ENCODE results near the gene TTLL11.

The TTLL11 gene

DNA sequence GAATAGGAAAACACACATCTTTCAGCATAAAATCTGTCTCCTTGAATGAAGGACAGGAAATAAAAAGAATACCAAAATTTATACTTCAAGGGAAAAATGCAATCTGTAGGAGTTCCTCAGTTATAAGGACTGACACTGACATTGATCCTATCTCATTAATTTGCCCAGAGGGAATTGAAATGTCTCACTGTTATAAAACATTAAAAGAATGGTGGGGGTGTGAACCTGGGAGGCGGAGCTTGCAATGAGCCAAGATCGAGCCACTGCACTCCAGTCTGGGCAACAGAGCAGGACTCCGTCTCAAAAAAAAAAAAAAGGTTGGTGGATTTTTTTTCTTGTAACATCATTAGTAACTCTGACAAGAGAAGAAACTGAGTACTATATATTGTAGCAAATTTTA is 60.8 kb downstream of the TTLL11 start:
- TF ChIP-seq, protein P1, sequence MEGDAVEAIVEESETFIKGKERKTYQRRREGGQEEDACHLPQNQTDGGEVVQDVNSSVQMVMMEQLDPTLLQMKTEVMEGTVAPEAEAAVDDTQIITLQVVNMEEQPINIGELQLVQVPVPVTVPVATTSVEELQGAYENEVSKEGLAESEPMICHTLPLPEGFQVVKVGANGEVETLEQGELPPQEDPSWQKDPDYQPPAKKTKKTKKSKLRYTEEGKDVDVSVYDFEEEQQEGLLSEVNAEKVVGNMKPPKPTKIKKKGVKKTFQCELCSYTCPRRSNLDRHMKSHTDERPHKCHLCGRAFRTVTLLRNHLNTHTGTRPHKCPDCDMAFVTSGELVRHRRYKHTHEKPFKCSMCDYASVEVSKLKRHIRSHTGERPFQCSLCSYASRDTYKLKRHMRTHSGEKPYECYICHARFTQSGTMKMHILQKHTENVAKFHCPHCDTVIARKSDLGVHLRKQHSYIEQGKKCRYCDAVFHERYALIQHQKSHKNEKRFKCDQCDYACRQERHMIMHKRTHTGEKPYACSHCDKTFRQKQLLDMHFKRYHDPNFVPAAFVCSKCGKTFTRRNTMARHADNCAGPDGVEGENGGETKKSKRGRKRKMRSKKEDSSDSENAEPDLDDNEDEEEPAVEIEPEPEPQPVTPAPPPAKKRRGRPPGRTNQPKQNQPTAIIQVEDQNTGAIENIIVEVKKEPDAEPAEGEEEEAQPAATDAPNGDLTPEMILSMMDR (IDR thresholded peaks at IDR 0.05; ENCODE audit: low read depth, low read length): no peak
- Histone ChIP-seq H3K4me3 (ENCODE audit: low read depth, low read length) (no peak overlapping the region), H3K27me3 (ENCODE audit: insufficient read depth, low read depth, severe bottlenecking) (no peaks in the 10 kb centered on the region), H3K36me3 (peaks cover 5% of the 10 kb centered on the region), H3K9me3 (ENCODE audit: severe bottlenecking) (no peaks in the 10 kb centered on the region), H3K27ac (no peak overlapping the region)
- no peak for DNase-seq

DNA sequence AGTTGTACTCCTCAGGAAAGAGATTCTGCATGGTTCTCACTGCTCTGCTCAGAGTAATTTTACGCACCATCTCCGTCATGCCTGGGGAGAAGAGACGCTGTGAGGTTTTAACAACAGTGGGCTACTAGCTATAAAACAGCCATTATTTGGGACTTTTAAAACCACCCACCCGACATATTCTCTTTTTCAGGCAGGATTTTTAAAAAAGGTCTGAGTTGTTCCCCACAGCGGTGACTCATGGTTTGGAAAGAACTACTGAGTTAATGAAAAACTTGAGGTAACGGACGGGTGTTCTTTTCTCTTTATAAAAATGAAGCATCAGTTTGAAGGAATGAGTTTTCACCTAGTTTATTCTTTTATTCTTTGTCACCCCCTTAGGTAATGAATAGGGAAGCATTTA is 61.3 kb downstream of the TTLL11 start:
- no peak for DNase-seq
- Histone ChIP-seq H3K27ac (no peak overlapping the region), H3K27me3 (ENCODE audit: insufficient read depth, low read depth, severe bottlenecking) (no peaks in the 10 kb centered on the region), H3K9me3 (ENCODE audit: severe bottlenecking) (no peaks in the 10 kb centered on the region), H3K4me3 (ENCODE audit: low read depth, low read length) (no peak overlapping the region), H3K36me3 (peaks cover 5% of the 10 kb centered on the region; the same call in 1 of the 2 replicates)
- TF ChIP-seq, protein P1 (IDR thresholded peaks at IDR 0.05; ENCODE audit: low read depth, low read length): no peak

DNA sequence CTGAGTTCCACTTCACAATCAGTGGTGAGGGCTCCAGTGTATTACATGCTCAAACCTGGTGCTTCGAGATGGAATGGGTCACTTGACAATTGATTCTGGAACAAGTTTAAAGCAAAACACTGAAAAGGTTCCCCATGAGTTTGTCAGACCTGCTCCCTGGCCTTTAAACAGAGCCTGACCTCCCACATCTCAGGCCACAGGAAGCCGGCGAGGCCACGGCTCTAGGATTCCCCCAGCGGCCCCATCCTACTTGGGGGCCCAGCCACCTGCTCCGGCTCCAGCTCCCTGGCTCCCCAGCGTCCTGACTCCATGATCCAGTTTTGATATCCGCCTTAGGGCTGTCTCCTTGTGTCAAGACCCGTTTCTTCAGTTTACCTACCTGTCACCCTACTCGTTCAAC is 62.0 kb downstream of the TTLL11 start:
- Histone ChIP-seq H3K36me3 (peaks cover 5% of the 10 kb centered on the region; the same call in 1 of the 2 replicates), H3K4me3 (ENCODE audit: low read depth, low read length) (no peak overlapping the region), H3K27ac (no peak overlapping the region), H3K9me3 (ENCODE audit: severe bottlenecking) (no peaks in the 10 kb centered on the region), H3K27me3 (ENCODE audit: insufficient read depth, low read depth, severe bottlenecking) (no peaks in the 10 kb centered on the region)
- DNase-seq: no peak
- TF ChIP-seq, protein P1 (IDR thresholded peaks at IDR 0.05; ENCODE audit: low read depth, low read length): no peak

DNA sequence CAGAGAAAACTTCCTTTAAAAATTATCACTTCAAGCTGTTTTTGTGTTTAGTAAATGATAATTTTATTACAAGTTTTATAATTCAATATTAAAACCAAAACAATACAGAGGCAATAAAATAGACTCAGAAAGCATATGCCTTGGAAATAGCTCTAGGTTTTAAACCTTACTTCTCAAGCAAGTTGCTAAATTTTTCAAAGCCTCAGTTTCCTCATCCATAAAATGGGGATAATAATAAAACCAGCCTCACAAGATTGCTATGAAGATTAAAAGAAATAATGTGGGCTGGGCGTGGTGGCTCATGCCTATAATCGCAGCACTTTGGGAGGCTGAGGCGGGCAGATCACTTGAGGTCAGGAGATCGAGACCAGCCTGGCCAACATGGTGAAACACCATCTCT is 62.8 kb downstream of the TTLL11 start:
- H3K27ac ChIP-seq: no peak overlapping the region
- H3K27me3 ChIP-seq (ENCODE audit: insufficient read depth, low read depth, severe bottlenecking): no peaks in the 10 kb centered on the region
- no peak overlapping the region for H3K4me3 ChIP-seq (ENCODE audit: low read depth, low read length)
- TF ChIP-seq, protein P1 (IDR thresholded peaks at IDR 0.05; ENCODE audit: low read depth, low read length): no peak
- H3K36me3 ChIP-seq: peaks cover 8% of the 10 kb centered on the region
- H3K9me3 ChIP-seq (ENCODE audit: severe bottlenecking): no peaks in the 10 kb centered on the region
- no peak for DNase-seq

DNA sequence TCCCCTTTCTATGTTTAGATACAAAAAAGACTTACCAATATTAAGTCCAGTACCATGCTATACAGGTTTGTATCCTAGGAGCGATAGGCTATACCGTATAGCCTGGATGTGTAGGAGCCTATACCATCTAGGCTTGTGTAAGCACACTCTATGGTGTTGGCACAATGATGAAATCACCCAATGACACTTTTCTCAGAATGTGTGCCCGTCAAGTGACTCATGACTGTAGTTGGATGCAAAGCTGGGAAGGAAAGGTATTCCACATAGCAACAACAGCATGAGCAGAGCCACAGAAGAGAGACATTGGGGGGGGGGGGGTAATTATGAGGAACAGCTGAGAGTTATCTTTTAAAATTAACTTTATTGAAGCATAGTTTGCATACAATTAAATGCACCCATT is 63.2 kb downstream of the TTLL11 start:
- Histone ChIP-seq H3K9me3 (ENCODE audit: severe bottlenecking) (no peaks in the 10 kb centered on the region), H3K4me3 (ENCODE audit: low read depth, low read length) (no peak overlapping the region), H3K27me3 (ENCODE audit: insufficient read depth, low read depth, severe bottlenecking) (no peaks in the 10 kb centered on the region), H3K36me3 (peaks cover 8% of the 10 kb centered on the region), H3K27ac (no peak overlapping the region)
- DNase-seq: no peak
- TF ChIP-seq, protein P1 (IDR thresholded peaks at IDR 0.05; ENCODE audit: low read depth, low read length): no peak

DNA sequence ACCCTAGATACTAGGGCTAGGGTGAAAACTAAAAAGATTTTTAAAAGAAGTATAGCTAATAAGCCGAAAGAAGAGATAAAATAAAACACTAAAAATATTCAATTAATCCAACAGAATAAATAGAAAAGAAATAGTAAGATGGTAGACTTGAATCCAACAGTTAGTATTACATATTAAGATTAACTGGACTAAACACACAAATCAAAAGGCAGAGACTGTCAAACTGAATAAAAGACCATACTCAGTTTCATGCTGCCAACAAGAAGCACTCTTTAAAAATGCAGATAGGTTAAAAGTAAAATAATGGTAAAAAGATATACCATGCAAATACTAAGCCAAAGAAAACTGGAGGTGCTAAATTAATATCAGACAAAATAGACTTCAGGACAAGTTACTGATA is 65.0 kb downstream of the TTLL11 start:
- no peaks in the 10 kb centered on the region for H3K27me3 ChIP-seq (ENCODE audit: insufficient read depth, low read depth, severe bottlenecking)
- H3K36me3 ChIP-seq: peaks cover 8% of the 10 kb centered on the region
- H3K9me3 ChIP-seq (ENCODE audit: severe bottlenecking): peaks cover 2% of the 10 kb centered on the region
- H3K4me3 ChIP-seq (ENCODE audit: low read depth, low read length): no peak overlapping the region
- DNase-seq: no peak
- TF ChIP-seq, protein P1 (IDR thresholded peaks at IDR 0.05; ENCODE audit: low read depth, low read length): no peak
- no peak overlapping the region for H3K27ac ChIP-seq

Measured in WERI-Rb-1 (cell line).